Psoas muscle (tissue), 8 donors: ENCODE results near the gene ATG7. TPM values are rescaled to one million over a fixed set of nuclear protein-coding genes. Genes with fewer than 3 reads are reported as not detected.

ENCODE experiments used
- ATAC-seq, 4 donors: fragments of 200-7000 bp; cut with Tn5 transposase; one replicate each; pipeline ENCODE4 v1.9.1; 2020; ENCODE audit warnings: moderate library complexity in 3 of 4, mild to moderate bottlenecking in 2 of 4
- DNase-seq, 2 donors: peaks; one replicate each; pipeline ENCODE4 v3.0.0-alpha.2; 2020
- H3K27ac ChIP-seq: fragments of 200-600 bp; one replicate; pipeline ENCODE4 v1.8.0; 2022
- H3K27me3 ChIP-seq, 3 donors: fragments of 200-600 bp in 1 of 3; one replicate each; pipeline versions ENCODE4 v1.6.1 to v1.8.0; 2013 to 2022; ENCODE audit warnings: low read length in 2 of 3, mild to moderate bottlenecking in 2 of 3, moderate library complexity in 1 of 3; ENCODE audit not compliant: insufficient read depth in 3 of 3
- H3K36me3 ChIP-seq, 2 donors: fragments of 200-600 bp in 1 of 2; one replicate each; pipeline versions ENCODE4 v1.6.1 to v1.8.0; 2013 to 2022; ENCODE audit warnings: low read depth in 1 of 2, mild to moderate bottlenecking in 1 of 2, moderate library complexity in 1 of 2; ENCODE audit not compliant: insufficient read depth in 1 of 2
- H3K4me1 ChIP-seq: fragments of 200-600 bp; one replicate; pipeline ENCODE4 v1.8.0; 2022
- H3K4me3 ChIP-seq: fragments of 200-600 bp; one replicate; pipeline ENCODE4 v1.8.0; 2022; ENCODE audit warnings: mild to moderate bottlenecking
- H3K9me3 ChIP-seq: fragments of 200-600 bp; one replicate; pipeline ENCODE4 v1.8.0; 2022
- CTCF ChIP-seq: fragments of 200-600 bp; IDR thresholded peaks from one replicate; pipeline ENCODE4 v1.8.0; 2022; ENCODE audit warnings: antibody characterized with exemption
- WGBS, 3 donors: extraction: QIAGEN DNeasy Blood & Tissue Kit; methylation state at CpG; one replicate each; pipeline versions ENCODE4 v1.1.6 to v1.1.7; 2013; 5-methylcytosine and 5-hydroxymethylcytosine counted together
- intact Hi-C, 2 donors: fragments of 100-400 bp; cut with DNase I; formaldehyde crosslinking; loops; one replicate each; pipeline versions ENCODE4 v1.11.0 to v1.14.2; 2022
- polyA plus RNA-seq, 3 donors: library from polyadenylated mRNA; stranded (reverse); fragments of 200-250 nt; gene quantifications; one replicate each; pipeline ENCODE4 v1.2.3, GENCODE V29; 2013
- total RNA-seq, 4 donors: library from RNA; stranded (reverse); fragmentation: NEBNext Ultra II Directional in 2 of 4; extraction: Animal tissue kit (Norgen Biotek cat#: 25700) in 2 of 4; gene quantifications; one replicate each; pipeline versions ENCODE4 v1.2.1 to v1.2.4, GENCODE V29; 2021 to 2023
- donor health status: healthy with polysubstance abuse.
- donor health status: DM: no; HTN: no; CAD: no; lungs with moderate emphysema.
- donor health status: Bipolar disorder and iron deficiency.
- donor health status: healthy.
- donor health status: DM: yes; HTN: yes; CAD: no.
- donor health status: DM: no; HTN: no; CAD: no.
- donor health status: DM: no; HTN: no; CAD: no.
- donor health status: DM: yes; HTN: yes; CAD: no.

ATG7 gene
- total and polyA plus RNA-seq, 7 donors: 5.9 to 15.0 (median 13.5) TPM

GRCh38 chr3:11384074-11384473 lies 111.9 kb downstream of the ATG7 start:
- intact Hi-C loops: loop anchor here in 1 of 2 donors (5.0 kb wide), 1 partner anchor 83 kb away; no protein-coding TSS in a partner anchor
- no peak for TF ChIP-seq CTCF
- DNase-seq: no peak
- Histone ChIP-seq H3K4me3 (no peak overlapping the region), H3K27ac (no peak overlapping the region), H3K36me3 (peaks cover 0 to 3% of the 10 kb centered on the region in 2 donors), H3K9me3 (no peaks in the 10 kb centered on the region), H3K4me1 (peaks cover 38% of the 10 kb centered on the region), H3K27me3 (no peaks in the 10 kb centered on the region)
- ATAC-seq: peak in 3 of 4 donors; percentile 35 to 68 (median 38)
- 92 to 97% (median 92%) methylated on average over 2 of the region's 2 CpGs for WGBS, 3 donors

GRCh38 chr3:11385326-11385725 lies 113.1 kb downstream of the ATG7 start:
- Histone ChIP-seq H3K27ac (no peak overlapping the region), H3K36me3 (no peaks in the 10 kb centered on the region), H3K4me1 (peaks cover 36% of the 10 kb centered on the region), H3K4me3 (no peak overlapping the region), H3K27me3 (no peaks in the 10 kb centered on the region), H3K9me3 (no peaks in the 10 kb centered on the region)
- DNase-seq (no peak), ATAC-seq (no peak)
- intact Hi-C loops: loop anchor here in 1 of 2 donors (5.0 kb wide), 1 partner anchor 62 kb away; no protein-coding TSS in a partner anchor
- TF ChIP-seq CTCF: no peak
- 85 to 95% (median 90%) methylated on average over 1 of the region's 1 CpG for WGBS, 3 donors

- 26 to 39% (median 37%) methylated on average over 4 of the region's 4 CpGs for WGBS, 3 donors
- DNase-seq (no peak), ATAC-seq (no peak)
- H3K36me3 ChIP-seq: no peaks in the 10 kb centered on the region
- H3K27me3 ChIP-seq: no peaks in the 10 kb centered on the region
- no peak for TF ChIP-seq CTCF
- H3K27ac ChIP-seq: no peak overlapping the region
- intact Hi-C loops: loop anchor here in 1 of 2 donors (5.0 kb wide), 1 partner anchor 61 kb away; no protein-coding TSS in a partner anchor
- H3K9me3 ChIP-seq: no peaks in the 10 kb centered on the region
- H3K4me1 ChIP-seq: peaks cover 36% of the 10 kb centered on the region
- no peak overlapping the region for H3K4me3 ChIP-seq
Measured at GRCh38 chr3:11385891-11386290, 113.7 kb downstream of the ATG7 start.

- ATAC-seq: no peak
- H3K27ac ChIP-seq: no peak overlapping the region
- intact Hi-C loops: loop anchor here in 1 of 2 donors (5.0 kb wide), 1 partner anchor 61 kb away; no protein-coding TSS in a partner anchor
- H3K36me3 ChIP-seq: no peaks in the 10 kb centered on the region
- TF ChIP-seq CTCF: no peak
- no peaks in the 10 kb centered on the region for H3K27me3 ChIP-seq
- H3K4me3 ChIP-seq: no peak overlapping the region
- peaks cover 38% of the 10 kb centered on the region for H3K4me1 ChIP-seq
- H3K9me3 ChIP-seq: no peaks in the 10 kb centered on the region
- WGBS, 3 donors: 35 to 53% (median 43%) methylated on average over 2 of the region's 2 CpGs
- DNase-seq: no peak
Measured at GRCh38 chr3:11386465-11387113, 114.4 kb downstream of the ATG7 start.
